DMS153 (cell line): ENCODE results near the gene SPP1.
"Not testable (repeated sequence)": the region's sequence is repeated elsewhere in the genome, so short reads cannot be mapped to it uniquely, and the experiment has no call there.

Experiments
- DNase-seq: peaks from one replicate; lab custom pipeline; 2025; lab: John Stamatoyannopoulos, UW

Gene SPP1

DNA sequence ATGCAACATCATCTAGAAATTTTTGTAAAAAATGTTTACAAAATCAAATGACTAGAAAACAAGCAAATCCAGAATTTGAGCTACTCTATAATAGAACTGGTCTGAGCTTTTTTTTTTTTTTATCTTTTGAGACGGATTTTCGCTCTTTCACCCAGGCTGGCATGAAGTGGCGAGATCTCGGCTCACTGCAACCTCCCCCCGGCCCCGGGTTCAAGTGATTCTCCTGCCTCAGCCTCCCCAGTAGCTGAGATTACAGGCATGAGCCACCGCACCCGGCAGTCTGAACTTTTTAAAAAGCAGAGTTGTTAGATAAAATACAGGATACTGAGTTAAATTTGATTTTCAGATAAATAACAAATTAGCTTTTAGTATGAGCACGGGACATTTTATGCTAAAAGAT, 11.0 kb downstream of the SPP1 start:
- no peak for DNase-seq

DNA sequence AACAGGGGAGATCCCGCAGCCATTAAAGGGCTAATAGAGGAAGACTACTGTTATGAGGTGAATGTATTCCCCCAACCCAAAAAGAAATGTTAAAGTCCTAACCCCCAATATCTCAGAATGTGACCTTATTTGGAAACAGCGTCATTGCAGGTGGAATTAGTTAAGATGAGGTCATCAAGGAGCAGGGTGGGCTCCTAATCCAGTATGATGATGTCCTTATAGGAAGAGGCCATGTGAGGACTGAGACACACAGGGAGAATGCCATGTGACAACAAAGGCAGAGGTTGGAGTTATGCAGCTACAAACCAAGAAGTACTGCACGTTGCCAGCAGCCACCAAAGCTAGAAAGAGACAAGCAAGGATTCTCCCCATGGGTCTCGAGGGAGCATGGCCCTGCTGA, 14.3 kb downstream of the SPP1 start:
- DNase-seq: no peak

DNA sequence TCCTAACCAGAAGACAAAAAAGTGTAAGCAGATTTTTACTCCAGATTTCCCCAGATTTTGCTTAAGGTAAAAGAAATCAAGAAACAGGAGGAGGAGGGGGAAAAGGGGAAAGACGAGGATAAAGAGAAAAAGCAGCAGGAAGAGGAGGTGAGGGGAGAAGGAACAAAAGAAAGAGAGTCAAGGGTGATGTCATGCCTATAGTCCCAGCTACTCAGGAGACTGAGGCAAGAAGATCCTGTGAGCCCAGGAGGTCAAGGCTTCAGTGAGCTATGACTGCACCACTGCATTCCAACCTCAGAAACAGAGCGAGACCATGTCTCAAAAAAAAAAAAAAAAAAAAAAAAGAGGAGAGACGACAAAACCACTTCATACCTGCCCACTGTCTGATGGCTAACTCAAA, 19.9 kb downstream of the SPP1 start:
- DNase-seq: no peak

DNA sequence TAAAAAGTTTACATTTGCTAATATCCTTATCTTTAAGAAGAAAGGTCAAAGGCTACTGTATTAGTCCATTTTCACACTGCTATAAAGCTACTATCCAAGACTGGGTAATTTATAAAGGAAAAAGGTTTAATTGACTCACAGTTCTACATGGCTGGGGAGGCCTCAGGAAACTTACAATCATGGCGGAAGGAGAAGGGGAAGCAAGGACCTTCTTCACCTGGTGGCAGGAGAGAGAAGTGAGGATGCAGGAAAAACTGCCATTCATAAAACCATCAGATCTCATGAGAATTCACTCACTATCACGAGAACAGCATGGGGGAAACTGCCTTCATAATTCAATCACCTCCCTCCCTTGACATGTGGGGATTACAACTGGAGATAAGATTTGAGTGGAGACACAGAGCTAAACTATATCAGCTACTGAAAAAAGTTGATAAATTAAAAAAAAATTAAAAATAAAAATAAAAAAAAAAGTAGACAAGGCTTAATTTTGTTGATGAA, 23.7 kb downstream of the SPP1 start:
- DNase-seq: not testable (repeated sequence)

DNA sequence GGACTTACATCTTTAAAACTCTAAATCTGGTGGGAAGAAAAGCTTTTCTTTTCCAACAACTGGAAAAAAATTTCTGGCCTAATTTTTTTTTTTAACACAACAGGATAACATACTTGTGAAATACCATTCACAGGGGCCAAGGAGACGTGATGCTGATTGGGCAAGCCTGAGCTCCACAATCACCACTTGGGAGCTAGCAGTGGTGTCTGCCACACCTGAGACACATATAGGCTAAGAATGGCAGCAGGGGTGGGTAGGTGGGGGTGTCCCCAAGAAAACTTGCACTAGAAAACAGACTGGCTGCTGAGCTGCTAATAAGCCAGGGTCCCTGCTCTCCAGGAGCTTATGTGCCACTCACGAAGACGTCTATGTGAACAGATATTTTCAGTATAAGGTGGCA, 26.4 kb downstream of the SPP1 start:
- no peak for DNase-seq

DNA sequence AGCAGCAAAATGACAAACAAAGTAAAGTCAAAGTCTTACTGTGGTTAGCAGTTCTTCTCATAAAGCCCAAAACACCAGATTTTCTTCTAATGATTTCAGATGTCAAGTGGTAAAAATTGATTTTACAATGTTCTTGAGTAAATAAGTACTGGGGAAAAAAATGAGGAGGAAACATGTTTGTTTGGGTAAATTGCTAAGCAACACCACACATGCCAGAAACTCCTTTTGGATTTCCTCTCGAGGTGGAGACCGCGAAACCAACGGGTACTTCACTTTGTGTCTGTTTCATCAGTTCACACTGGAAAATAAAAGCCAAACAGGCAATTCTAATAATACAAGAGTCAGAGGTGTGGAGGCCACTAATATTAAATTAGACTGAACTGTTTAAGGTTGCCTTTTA, 27.3 kb downstream of the SPP1 start:
- DNase-seq: peak; percentile 32

DNA sequence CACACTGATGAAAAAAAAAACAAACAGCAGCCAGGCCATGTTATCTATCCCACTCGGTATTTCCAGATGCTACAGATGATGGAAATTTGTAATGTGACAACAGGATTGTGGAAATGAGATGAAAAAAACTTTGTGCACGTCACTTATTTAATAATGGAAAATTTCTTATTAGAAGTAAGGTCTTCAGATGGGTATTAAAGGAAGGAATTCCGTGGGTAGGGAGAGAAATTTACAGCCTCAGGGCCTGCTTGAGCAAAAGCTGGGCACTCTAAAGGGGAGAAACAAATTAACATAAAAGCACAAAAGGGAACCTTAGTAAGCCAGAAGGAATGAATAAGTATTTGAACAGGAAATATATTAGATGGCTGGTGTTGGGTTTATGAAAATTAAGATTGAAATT, 27.7 kb downstream of the SPP1 start:
- DNase-seq: no peak

DNA sequence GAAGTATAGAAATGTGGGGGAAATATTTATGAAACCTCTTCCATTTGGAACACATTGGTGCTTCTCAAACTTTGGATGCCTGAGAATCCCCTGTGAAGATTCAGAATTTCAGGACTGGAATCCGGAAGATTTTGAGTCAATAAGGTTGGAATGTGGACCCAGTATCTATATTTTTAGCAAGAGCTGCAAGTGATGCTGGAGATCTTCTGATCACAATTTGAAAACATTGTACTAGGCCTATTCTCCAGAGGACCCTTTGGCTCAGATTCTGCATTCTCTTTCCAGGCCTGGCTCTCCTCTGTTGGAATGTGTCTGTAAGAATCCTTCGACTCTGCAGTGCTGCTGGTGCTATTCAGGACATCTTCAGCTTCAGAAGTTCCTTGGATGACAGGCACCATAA, 29.6 kb downstream of the SPP1 start:
- DNase-seq: no peak

DNA sequence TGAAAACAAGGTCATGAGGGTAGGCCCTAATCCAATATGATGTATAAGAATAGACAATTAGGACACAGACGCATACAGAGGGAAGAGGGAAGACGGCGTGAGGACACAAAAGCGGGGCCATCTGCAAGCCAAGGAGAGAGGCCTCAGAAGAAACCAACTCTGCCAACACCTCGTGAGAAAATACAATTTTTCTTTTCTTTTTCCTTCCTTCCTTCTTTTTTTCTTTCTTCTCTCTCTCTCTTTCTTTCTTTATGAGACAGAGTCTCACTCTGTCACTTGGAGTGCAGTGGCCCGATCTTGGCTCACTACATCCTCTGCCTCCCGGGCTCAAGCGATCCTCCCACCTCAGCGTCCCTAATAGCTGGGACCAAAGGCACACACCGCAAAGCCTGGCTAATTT, 30.4 kb downstream of the SPP1 start:
- DNase-seq: no peak

DNA sequence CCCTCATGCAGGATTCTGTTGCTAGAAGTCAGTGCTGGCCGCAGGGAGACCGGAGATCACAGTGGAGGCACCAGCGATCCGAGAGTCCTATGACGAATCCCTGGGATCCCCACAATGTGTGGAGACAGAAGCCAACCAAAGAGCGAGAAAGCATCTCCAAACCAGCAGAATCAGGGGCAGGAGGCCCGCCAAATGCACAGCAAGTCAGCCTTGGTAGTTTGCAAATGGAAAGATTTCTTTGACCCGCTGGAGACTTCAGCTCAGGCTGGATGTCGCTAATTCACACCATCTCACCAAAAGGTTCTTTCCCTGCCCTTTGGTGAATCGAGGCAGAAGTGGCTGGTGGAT, 31.4 kb downstream of the SPP1 start:
- DNase-seq: no peak

DNA sequence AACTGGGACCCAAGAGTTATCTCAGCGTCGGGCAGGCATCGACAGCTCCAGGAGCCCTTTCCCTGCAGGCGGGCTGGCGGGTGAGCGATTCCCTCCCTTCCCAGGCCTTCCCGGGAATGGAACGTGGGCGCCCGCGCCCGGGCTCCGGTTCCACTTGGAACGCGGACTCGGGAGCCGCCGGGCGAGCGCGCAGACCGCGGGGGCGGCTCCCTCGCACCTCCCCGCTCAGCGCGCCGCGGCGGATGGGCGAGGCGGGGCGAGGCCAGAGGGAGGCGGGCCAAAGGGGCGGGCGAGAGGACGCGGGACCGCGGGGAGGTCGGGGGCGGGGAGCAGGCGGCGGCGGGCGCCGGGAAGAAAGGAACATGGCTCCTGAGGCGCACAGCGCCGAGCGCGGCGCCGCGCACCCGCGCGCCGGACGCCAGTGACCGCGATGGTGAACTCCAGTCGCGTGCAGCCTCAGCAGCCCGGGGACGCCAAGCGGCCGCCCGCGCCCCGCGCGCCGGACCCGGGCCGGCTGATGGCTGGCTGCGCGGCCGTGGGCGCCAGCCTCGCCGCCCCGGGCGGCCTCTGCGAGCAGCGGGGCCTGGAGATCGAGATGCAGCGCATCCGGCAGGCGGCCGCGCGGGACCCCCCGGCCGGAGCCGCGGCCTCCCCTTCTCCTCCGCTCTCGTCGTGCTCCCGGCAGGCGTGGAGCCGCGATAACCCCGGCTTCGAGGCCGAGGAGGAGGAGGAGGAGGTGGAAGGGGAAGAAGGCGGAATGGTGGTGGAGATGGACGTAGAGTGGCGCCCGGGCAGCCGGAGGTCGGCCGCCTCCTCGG, 32.0 kb downstream of the SPP1 start, which contains the start of gene PKD2:
Gene PKD2 (plus strand): TSS at position 332 of the 818 bp plus-strand sequence. CDS start 99 bp downstream, at position 431.
- DNase-seq: peak; percentile 35

DNA sequence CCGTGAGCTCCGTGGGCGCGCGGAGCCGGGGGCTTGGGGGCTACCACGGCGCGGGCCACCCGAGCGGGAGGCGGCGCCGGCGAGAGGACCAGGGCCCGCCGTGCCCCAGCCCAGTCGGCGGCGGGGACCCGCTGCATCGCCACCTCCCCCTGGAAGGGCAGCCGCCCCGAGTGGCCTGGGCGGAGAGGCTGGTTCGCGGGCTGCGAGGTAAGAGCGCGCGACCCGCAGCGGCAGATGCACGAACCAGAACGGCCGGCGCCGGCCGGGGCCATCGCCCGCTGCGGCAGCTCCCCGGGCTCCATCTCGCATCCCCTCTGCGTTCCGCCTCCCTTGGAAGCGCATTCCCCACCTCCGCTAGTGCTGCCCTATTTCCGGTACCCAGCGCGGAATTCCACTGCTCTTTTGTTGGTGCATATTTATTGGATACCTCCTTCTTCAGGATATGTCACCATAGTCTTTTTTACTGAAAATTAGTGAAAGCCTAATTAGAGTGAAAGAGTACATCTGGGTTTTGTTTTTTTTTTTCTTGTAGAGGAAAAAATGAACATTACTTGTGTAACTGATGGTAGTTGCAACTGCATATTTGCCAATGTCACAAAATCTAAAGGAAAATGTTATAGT, 32.7 kb downstream of the SPP1 start:
- DNase-seq: no peak

DNA sequence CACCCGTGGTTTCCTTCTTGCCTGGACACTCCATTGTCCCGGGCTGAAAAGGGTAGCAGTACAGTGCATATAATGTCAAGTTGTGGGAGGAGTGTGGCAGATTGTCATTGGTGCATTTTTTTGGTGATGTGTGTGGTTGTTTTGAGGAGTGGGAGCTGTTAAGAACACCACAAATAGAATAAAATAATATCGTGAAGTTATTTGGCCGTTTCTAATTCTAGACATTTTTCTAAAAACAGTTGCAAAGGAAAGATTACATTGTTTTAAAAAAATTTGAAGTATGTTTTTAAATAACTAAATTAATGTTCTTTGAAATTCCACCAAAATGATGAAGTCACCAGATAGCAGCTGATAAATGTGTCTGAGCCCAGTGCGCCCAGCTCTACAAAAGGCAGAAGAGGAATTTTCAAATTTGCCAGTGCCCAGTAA, 33.2 kb downstream of the SPP1 start:
- no peak for DNase-seq

DNA sequence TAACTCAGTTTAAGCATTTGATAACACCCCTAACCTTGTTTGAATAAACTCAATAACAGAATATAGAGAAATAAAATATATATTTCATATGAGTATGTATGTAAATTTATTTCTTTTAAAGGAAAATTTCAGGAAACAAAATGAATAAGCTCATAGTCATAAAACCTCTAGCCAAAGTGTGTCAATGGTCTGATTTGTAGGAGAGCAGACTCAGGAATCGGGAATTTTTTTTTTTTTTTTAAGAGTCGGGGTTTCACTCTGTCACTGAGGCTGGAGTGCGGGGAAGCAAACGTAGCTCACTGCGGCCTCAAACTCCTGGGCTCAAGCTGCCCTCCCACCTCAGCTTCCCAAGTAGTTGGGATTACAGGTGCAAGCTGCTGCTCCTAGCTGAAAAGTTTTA, 34.4 kb downstream of the SPP1 start:
- DNase-seq: no peak

DNA sequence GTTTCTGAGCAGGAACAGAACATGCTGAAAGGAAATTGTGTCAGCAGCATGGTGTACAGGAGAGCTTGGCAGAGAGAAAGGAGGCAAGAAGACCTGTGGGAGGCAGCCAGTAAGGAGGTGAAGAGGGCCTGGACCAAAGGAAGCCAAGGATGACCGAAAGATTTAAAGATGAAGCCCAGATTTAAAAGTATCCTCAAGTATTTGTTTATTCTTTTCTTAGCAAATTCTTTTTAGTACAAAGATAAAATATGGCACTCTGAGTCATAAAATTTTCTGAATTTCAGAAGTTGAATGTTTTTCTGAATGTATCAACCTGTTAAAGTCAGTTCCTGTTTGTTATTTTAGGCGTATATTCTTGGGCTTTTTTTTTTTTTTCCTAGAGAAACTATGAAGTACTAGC, 35.5 kb downstream of the SPP1 start:
- DNase-seq: no peak

DNA sequence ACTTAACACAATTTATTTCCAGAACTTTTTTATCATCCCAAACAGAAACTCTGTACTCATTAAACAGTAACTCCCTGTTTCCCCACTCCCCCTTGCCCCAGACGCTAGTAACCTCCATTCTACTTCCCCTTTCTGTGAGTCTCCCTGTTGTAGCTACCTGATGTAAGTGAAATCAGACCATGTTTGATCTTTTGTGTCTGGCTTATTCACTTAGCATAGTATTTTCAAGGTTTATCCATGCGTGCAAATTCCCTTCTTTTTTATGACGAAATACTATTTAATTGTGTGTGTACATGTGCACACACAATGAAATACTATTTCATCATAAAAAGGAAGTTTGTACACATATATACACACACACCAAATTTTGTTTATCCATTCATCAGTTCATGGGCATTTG, 37.1 kb downstream of the SPP1 start:
- no peak for DNase-seq

DNA sequence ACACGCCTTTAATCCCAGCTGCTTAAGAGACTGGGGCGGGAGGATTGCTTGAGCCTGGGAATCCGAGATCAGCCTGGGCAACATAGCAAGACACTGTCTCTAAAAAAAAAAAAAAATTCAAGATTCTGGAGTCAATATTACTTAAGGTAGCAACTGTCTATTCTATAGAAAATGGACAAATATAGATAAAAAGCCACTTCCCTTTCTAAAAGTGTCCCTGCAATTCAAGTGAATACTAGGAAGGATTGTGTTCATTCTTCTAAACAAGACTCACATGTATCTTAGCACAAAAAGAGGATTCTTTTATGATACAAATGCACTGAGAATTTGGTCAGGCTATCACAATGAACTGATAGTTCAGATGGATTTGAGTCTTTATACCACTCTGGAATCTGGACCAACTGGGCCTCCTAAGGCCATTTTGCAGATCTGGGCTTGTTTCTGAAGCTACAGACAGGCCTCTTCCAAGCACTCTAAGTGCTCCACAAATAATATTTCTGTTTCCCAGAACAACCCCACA, 38.9 kb downstream of the SPP1 start:
- DNase-seq: no peak

DNA sequence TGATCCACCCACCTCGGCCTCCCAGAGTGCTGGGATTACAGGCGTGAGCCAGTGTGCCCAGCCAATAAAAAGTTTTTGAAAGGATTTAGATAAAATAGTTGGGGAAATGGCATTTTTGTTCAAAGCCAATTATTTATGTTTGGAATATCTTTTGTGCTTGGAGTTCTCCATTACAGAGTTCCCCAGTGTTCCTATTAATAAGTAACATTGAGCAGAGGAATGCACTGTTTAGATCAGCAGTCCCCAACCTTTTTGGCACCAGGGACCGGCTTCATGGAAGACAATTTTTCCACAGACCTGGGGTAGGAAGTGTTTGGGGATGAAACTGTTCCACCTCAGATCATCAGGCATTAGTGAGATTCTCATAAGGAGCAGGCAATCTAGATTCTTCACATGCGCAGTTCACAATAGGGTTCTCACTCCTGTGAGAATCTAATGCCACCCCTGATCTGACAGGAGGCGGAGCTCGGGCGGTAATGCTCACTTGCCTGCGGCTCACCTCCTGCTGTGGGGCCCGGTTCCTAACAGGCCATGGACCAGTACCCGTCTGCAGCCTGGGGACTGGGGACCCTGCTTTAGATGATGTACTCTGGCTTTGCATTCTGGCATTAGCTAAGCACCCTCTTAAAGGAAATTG, 40.3 kb downstream of the SPP1 start:
- no peak for DNase-seq

DNA sequence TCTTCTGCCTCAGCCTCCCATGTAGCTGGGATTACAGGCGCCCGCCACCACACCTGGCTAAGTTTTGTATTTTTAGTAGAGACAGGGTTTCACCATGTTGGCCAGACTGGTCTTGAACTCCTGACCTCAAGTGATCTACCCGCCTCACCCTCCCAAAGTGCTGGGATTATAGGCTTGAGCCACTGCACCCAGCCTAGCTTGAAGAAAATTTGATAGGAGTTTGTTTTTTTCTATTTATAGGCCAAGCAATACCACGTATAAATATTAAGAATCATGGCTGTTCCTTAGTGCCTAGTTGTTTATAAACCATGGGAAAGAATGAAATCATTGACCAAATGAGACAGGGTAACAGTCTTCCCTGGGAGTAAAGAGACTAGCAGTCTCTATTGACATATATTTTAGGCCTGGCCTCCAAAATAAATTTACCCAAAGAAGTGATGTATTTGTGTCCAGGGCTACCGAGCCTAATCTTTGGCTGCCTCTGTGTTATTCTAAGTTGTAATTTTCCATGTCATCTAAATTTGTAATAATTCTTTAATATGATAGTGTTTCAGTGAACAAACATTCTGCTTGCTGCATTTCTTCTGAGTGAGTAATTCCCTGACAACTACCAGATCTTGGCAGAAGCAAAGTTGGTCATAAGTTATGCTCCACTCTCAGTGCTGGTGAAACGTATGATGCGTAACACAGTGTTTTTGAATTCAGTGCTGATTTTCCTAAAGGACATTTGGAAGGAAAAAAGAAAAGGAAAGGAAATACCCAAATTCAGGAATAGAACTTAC, 42.2 kb downstream of the SPP1 start:
- DNase-seq: no peak

DNA sequence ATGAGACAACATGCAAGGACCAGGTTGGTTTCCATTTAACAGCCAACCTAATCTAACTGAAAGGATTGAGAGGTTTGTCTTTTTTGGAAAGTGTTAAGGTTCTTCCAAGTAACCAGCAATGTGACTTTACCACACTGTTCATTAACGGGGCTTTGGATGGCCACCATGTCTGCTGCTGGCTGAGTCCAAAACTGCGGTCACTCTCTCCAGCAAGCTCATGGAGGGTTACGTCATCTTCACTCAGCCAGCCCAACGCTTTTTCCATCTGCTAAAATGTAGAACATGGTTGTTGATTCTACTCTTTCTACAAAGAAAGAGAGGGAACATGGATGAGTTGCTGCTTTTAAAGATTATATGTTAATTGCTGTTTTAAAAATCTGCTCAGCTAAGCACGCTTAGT, 43.0 kb downstream of the SPP1 start:
- DNase-seq: no peak

DNA sequence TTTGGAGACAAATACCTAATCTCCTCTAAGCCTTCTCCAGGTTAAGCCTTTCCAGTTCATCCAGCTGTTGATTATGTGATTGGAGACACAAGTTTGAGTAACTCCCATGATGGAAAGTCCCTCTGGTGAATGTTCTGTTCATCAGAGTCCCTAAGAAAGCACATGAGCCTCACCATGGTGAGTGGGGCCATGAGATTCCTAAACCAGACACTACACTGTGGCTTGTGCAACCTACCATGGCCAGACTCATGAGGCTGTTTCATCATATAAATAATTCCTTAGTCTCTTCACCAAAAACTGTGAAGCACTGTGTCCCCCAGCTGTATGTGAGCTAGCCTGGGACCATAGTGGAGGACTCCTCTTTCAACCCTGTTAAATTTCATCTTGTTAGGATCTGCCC, 46.3 kb downstream of the SPP1 start:
- DNase-seq: no peak

DNA sequence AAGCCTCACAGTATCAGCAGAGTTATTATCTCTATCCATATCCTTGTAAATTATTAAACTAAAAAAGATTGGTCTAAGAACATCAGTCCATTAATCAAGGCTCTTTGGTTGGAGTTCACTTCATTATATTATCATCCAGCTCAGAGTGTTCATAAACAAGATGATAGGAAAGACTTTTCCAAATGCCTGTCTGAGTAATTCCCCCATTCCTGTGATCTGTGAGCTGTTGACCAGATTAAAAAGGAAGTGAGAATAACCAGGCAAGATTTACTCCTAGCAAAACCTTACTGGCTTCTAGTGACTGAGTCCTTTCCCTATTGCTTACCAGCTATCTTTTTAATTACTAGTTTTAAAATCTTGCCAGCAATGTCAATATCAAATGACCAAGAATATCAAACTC, 46.8 kb downstream of the SPP1 start:
- DNase-seq: no peak
